Measurements from ENCODE around the gene TMEM182.

The TMEM182 gene

GRCh38 chr2:102761763-102762162, at the start of gene TMEM182:
Gene TMEM182, plus strand, starts transcription at chr2:102762031. Its CDS starts 187 bp downstream, at chr2:102762218.
- no peak for DNase-seq

GRCh38 chr2:102717308-102718018, 44.4 kb upstream of the TMEM182 start:
- no peak for DNase-seq

GRCh38 chr2:102718387-102719316, 43.2 kb upstream of the TMEM182 start:
- DNase-seq = no peak

GRCh38 chr2:102724016-102724490, 37.8 kb upstream of the TMEM182 start:
- no peak for DNase-seq

GRCh38 chr2:102724553-102724952, 37.3 kb upstream of the TMEM182 start:
- DNase-seq = no peak

GRCh38 chr2:102726128-102727087, 35.4 kb upstream of the TMEM182 start:
- no peak for DNase-seq

- no peak for DNase-seq
These were observed 26.3 kb upstream of the TMEM182 start for GRCh38 chr2:102735416-102736109.

- no peak for DNase-seq
These were observed 25.8 kb upstream of the TMEM182 start for GRCh38 chr2:102736110-102736409.

- DNase-seq = peak; percentile 77
These were observed 25.1 kb upstream of the TMEM182 start for GRCh38 chr2:102736410-102737409.

- DNase-seq = no peak
These were observed 24.4 kb upstream of the TMEM182 start for GRCh38 chr2:102737431-102737830.

GRCh38 chr2:102743259-102743658, 18.6 kb upstream of the TMEM182 start:
- DNase-seq = no peak

- no peak for DNase-seq
These were observed 13.7 kb upstream of the TMEM182 start for GRCh38 chr2:102748107-102748506.

- no peak for DNase-seq
These were observed 11.9 kb upstream of the TMEM182 start for GRCh38 chr2:102749938-102750337.

- peak; percentile 11 for DNase-seq
These were observed 8.2 kb upstream of the TMEM182 start for GRCh38 chr2:102753563-102754159.

- no peak for DNase-seq
These were observed 7.2 kb upstream of the TMEM182 start for GRCh38 chr2:102754456-102755145.

GRCh38 chr2:102755284-102755683, 6.5 kb upstream of the TMEM182 start:
- DNase-seq = no peak

- DNase-seq = no peak
These were observed 3.4 kb upstream of the TMEM182 start for GRCh38 chr2:102758439-102758838.

- no peak for DNase-seq
These were observed 2.3 kb downstream of the TMEM182 start for GRCh38 chr2:102764083-102764482.

- DNase-seq = no peak
These were observed 3.2 kb downstream of the TMEM182 start for GRCh38 chr2:102765061-102765460.

- DNase-seq = no peak
These were observed 6.4 kb downstream of the TMEM182 start for GRCh38 chr2:102768253-102768652.

Measured in NCI-H2171 (cell line).